ENCODE measurements around the gene TRPM6. TPM values are rescaled to one million over a fixed set of nuclear protein-coding genes. Genes with fewer than 3 reads are reported as not detected.
A peak's percentile ranks its signal among the peaks of the same experiment; 100 is the strongest.

The TRPM6 gene
- total RNA-seq, 1 donor from 2014 or later: 1.7 TPM

DNA sequence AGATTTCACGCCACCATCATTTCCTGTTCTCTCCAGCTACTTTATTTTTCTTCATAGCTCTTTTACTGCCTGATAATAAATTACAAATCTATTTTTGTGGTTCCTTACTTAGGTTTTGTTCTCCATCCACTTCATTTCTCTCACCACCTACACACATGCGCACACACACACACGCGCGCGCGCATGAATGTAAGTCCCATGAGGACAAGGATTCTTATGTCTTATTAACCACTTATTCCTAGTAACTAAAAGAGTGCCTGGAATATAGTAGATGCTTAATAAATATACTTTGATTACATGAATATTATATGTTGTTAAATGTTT is 116.5 kb downstream of the TRPM6 start:
- Mint-ChIP-seq H3K4me3 (ENCODE audit: unreplicated experiment) (no peak overlapping the region), H3K4me1 (ENCODE audit: low read depth, unreplicated experiment) (no peaks in the 10 kb centered on the region), H3K27ac (ENCODE audit: unreplicated experiment) (no peak overlapping the region), H3K27me3 (ENCODE audit: unreplicated experiment) (peaks cover 6% of the 10 kb centered on the region), H3K36me3 (ENCODE audit: unreplicated experiment) (no peaks in the 10 kb centered on the region), H3K9me3 (ENCODE audit: unreplicated experiment) (no peaks in the 10 kb centered on the region)
- TF ChIP-seq CTCF (IDR thresholded peaks at IDR 0.05; ENCODE audit: partially characterized antibody, unreplicated experiment): peak; percentile 44
- no peak for DNase-seq

DNA sequence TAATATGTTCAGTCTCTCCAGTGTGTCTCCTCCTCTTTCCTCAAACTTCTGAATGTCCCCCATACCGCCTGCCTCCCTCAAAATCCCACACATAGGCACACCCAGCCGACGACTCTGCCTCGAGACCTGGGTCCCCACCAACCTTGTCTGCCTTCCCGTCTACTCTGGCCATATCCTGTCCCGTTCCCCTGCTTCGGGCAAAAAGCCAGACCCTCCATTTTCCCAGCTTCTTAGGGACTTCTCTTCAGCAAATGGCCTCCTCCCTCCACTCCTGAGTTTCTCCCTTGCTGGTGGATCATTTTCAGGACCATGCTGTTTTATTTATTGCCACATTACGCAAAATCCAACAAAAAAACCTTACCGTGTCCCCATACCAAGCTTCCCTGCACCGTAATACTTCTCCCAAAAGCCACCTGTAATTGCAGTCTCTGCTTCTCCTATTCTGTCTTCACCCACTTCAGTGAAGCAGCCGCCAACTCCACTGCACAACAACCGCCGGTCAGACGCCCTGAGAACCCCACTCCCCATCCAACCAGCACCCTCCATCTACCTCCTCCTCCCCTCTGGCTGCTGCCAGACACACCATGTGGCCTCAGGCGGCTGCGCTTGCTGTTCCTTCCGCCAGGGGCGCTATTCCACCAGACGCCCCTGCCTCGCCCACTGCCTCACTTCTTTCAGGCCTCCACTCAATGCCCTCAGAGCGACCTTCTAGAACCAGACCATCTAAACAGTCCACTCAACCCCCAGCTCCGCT is 117.0 kb downstream of the TRPM6 start:
- H3K4me1 Mint-ChIP-seq (ENCODE audit: low read depth, unreplicated experiment): no peaks in the 10 kb centered on the region
- no peaks in the 10 kb centered on the region for H3K9me3 Mint-ChIP-seq (ENCODE audit: unreplicated experiment)
- no peaks in the 10 kb centered on the region for H3K36me3 Mint-ChIP-seq (ENCODE audit: unreplicated experiment)
- H3K27ac Mint-ChIP-seq (ENCODE audit: unreplicated experiment): no peak overlapping the region
- DNase-seq: peak; percentile 71
- peak; percentile 89 for TF ChIP-seq CTCF (IDR thresholded peaks at IDR 0.05; ENCODE audit: partially characterized antibody, unreplicated experiment)
- H3K4me3 Mint-ChIP-seq (ENCODE audit: unreplicated experiment): no peak overlapping the region
- peaks cover 6% of the 10 kb centered on the region for H3K27me3 Mint-ChIP-seq (ENCODE audit: unreplicated experiment)

GRCh38 chr9:74765481-74765971 is 122.2 kb downstream of the TRPM6 start:
- no peak for DNase-seq
- TF ChIP-seq CTCF (IDR thresholded peaks at IDR 0.05; ENCODE audit: partially characterized antibody, unreplicated experiment): no peak
- Mint-ChIP-seq H3K9me3 (ENCODE audit: unreplicated experiment) (no peaks in the 10 kb centered on the region), H3K4me3 (ENCODE audit: unreplicated experiment) (no peak overlapping the region), H3K27me3 (ENCODE audit: unreplicated experiment) (peaks cover 2% of the 10 kb centered on the region), H3K27ac (ENCODE audit: unreplicated experiment) (no peak overlapping the region), H3K36me3 (ENCODE audit: unreplicated experiment) (no peaks in the 10 kb centered on the region), H3K4me1 (ENCODE audit: low read depth, unreplicated experiment) (no peaks in the 10 kb centered on the region)

- no peaks in the 10 kb centered on the region for H3K27me3 Mint-ChIP-seq (ENCODE audit: unreplicated experiment)
- no peak for TF ChIP-seq CTCF (IDR thresholded peaks at IDR 0.05; ENCODE audit: partially characterized antibody, unreplicated experiment)
- H3K27ac Mint-ChIP-seq (ENCODE audit: unreplicated experiment): no peak overlapping the region
- DNase-seq: no peak
- no peak overlapping the region for H3K4me3 Mint-ChIP-seq (ENCODE audit: unreplicated experiment)
- H3K36me3 Mint-ChIP-seq (ENCODE audit: unreplicated experiment): no peaks in the 10 kb centered on the region
- H3K4me1 Mint-ChIP-seq (ENCODE audit: low read depth, unreplicated experiment): no peaks in the 10 kb centered on the region
- no peaks in the 10 kb centered on the region for H3K9me3 Mint-ChIP-seq (ENCODE audit: unreplicated experiment)
Measured at GRCh38 chr9:74762950-74763349, 124.8 kb downstream of the TRPM6 start.

DNA sequence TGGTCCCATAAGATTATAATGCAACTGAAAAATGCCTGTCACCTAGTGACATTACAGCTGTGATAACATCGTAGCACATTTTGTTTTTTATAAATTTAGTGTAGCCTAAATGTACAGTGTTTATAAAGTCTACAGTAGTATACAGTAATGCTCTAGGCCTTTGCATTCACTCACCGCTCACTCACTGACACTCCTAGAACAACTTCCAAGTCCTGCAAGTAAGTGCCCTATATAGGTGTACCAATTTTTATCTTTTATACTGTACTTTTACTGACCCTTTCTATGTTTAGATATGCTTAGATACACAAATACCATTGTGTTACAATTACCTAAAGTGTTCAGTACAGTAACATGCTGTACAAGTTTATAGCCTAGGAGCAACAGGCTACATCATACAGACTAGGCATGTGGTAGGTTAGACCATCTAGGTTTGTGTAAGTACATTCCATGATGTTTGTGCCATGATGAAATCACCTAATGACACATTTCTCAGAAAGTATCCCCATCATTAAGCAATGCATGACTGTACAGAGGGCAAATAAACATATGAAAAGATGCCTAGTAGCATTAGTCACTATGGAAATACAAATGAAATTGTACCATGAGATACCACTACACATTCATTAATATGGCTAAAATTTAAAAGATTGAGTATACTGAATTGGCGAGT is 127.6 kb downstream of the TRPM6 start:
- TF ChIP-seq CTCF (IDR thresholded peaks at IDR 0.05; ENCODE audit: partially characterized antibody, unreplicated experiment): no peak
- no peaks in the 10 kb centered on the region for H3K9me3 Mint-ChIP-seq (ENCODE audit: unreplicated experiment)
- no peak overlapping the region for H3K4me3 Mint-ChIP-seq (ENCODE audit: unreplicated experiment)
- no peak overlapping the region for H3K27ac Mint-ChIP-seq (ENCODE audit: unreplicated experiment)
- H3K36me3 Mint-ChIP-seq (ENCODE audit: unreplicated experiment): no peaks in the 10 kb centered on the region
- DNase-seq: no peak
- no peaks in the 10 kb centered on the region for H3K4me1 Mint-ChIP-seq (ENCODE audit: low read depth, unreplicated experiment)
- no peaks in the 10 kb centered on the region for H3K27me3 Mint-ChIP-seq (ENCODE audit: unreplicated experiment)

Data from glutamatergic neuron (in vitro differentiated cells).